ENCODE results near the gene FGG. TPM values are rescaled to one million over a fixed set of nuclear protein-coding genes. Genes with fewer than 3 reads are reported as not detected.

The FGG gene
- total RNA-seq, 6 experiments from 2014 or later, result not detected

- no peaks in the 10 kb centered on the region; the same call in 1 of the 2 replicates for H3K27me3 Mint-ChIP-seq (ENCODE audit: insufficient read depth)
- no peaks in the 10 kb centered on the region for H3K36me3 Mint-ChIP-seq (ENCODE audit: low read depth)
- DNase-seq, result no peak
- H3K4me3 Mint-ChIP-seq, result no peak overlapping the region
- H3K27ac Mint-ChIP-seq, result no peak overlapping the region
- peaks cover 4% of the 10 kb centered on the region; the same call in 1 of the 2 replicates for H3K4me1 Mint-ChIP-seq (ENCODE audit: low read depth)
- H3K9me3 Mint-ChIP-seq, result no peaks in the 10 kb centered on the region
- TF ChIP-seq CTCF (IDR thresholded peaks at IDR 0.05), result no peak
Observed at GRCh38 chr4:154625971-154626370, 13.5 kb upstream of the FGG start.

- peaks cover 4% of the 10 kb centered on the region; the same call in 1 of the 2 replicates for H3K4me1 Mint-ChIP-seq (ENCODE audit: low read depth)
- TF ChIP-seq CTCF (IDR thresholded peaks at IDR 0.05), result no peak
- DNase-seq, result no peak
- H3K4me3 Mint-ChIP-seq, result no peak overlapping the region
- H3K27ac Mint-ChIP-seq, result no peak overlapping the region
- H3K9me3 Mint-ChIP-seq, result no peaks in the 10 kb centered on the region
- H3K36me3 Mint-ChIP-seq (ENCODE audit: low read depth), result no peaks in the 10 kb centered on the region
- H3K27me3 Mint-ChIP-seq (ENCODE audit: insufficient read depth), result no peaks in the 10 kb centered on the region; the same call in 1 of the 2 replicates
Observed at GRCh38 chr4:154623995-154624394, 11.5 kb upstream of the FGG start.

GRCh38 chr4:154623436-154623835 is 11.0 kb upstream of the FGG start:
- no peak overlapping the region for H3K27ac Mint-ChIP-seq
- H3K4me1 Mint-ChIP-seq (ENCODE audit: low read depth), result peaks cover 4% of the 10 kb centered on the region; the same call in 1 of the 2 replicates
- H3K27me3 Mint-ChIP-seq (ENCODE audit: insufficient read depth), result no peaks in the 10 kb centered on the region; the same call in 1 of the 2 replicates
- H3K4me3 Mint-ChIP-seq, result no peak overlapping the region
- no peak for TF ChIP-seq CTCF (IDR thresholded peaks at IDR 0.05)
- no peaks in the 10 kb centered on the region for H3K36me3 Mint-ChIP-seq (ENCODE audit: low read depth)
- H3K9me3 Mint-ChIP-seq, result no peaks in the 10 kb centered on the region
- DNase-seq, result no peak

GRCh38 chr4:154622598-154622997 is 10.1 kb upstream of the FGG start:
- DNase-seq, result peak; percentile 46
- H3K36me3 Mint-ChIP-seq (ENCODE audit: low read depth), result no peaks in the 10 kb centered on the region
- no peak overlapping the region for H3K4me3 Mint-ChIP-seq
- H3K27ac Mint-ChIP-seq, result no peak overlapping the region
- H3K4me1 Mint-ChIP-seq (ENCODE audit: low read depth), result peaks cover 4% of the 10 kb centered on the region; the same call in 1 of the 2 replicates
- TF ChIP-seq CTCF (IDR thresholded peaks at IDR 0.05), result peak; percentile 78
- H3K27me3 Mint-ChIP-seq (ENCODE audit: insufficient read depth), result no peaks in the 10 kb centered on the region; the same call in 1 of the 2 replicates
- H3K9me3 Mint-ChIP-seq, result no peaks in the 10 kb centered on the region

- Mint-ChIP-seq H3K9me3 (no peaks in the 10 kb centered on the region), H3K27ac (no peak overlapping the region), H3K36me3 (ENCODE audit: low read depth) (no peaks in the 10 kb centered on the region), H3K4me1 (ENCODE audit: low read depth) (no peaks in the 10 kb centered on the region), H3K4me3 (no peak overlapping the region), H3K27me3 (ENCODE audit: insufficient read depth) (no peaks in the 10 kb centered on the region; the same call in 1 of the 2 replicates)
- DNase-seq, result no peak
- TF ChIP-seq CTCF (IDR thresholded peaks at IDR 0.05), result no peak
Observed at GRCh38 chr4:154620111-154620510, 7.7 kb upstream of the FGG start.

All from HFFc6 (cell line).